HuH-7.5 (cell line): ENCODE results near the gene TGFB2.
"Not testable (repeated sequence)": the region's sequence is repeated elsewhere in the genome, so short reads cannot be mapped to it uniquely, and the experiment has no call there.

ENCODE experiments used
- DNase-seq: peaks from one replicate; pipeline ENCODE4 v3.0.0; 2011; ENCODE audit warnings: low spot score

The TGFB2 gene

DNA sequence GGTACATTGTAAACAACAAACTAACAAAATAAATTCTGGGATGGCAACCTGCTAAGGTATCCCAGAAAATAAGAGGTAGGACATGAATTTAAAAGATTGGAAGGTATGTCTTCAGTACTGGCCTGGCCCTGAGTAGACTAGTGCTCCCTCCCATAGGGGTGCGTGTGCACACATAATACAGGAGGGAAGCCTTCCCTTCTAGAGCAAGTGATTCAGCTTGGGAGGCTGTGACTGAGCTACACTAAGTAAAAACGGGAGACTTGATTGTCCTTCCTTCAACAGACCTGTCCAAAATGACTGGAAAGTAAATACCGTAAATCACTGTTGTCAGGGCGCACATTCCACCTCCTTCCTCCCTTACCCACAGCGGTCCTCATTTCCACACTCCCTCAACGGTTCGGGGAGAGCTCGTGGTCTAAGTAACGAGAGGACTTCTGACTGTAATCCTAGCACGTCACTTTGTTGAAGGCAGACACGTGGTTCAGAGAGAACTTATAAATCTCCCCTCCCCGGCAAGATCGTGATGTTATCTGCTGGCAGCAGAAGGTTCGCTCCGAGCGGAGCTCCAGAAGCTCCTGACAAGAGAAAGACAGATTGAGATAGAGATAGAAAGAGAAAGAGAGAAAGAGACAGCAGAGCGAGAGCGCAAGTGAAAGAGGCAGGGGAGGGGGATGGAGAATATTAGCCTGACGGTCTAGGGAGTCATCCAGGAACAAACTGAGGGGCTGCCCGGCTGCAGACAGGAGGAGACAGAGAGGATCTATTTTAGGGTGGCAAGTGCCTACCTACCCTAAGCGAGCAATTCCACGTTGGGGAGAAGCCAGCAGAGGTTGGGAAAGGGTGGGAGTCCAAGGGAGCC lies at the start of gene TGFB2:
TSS of gene TGFB2 (plus strand) at position 523 of the 859 bp plus-strand sequence. CDS start 1,366 bp downstream, outside the sequence.
- DNase-seq: no peak

DNA sequence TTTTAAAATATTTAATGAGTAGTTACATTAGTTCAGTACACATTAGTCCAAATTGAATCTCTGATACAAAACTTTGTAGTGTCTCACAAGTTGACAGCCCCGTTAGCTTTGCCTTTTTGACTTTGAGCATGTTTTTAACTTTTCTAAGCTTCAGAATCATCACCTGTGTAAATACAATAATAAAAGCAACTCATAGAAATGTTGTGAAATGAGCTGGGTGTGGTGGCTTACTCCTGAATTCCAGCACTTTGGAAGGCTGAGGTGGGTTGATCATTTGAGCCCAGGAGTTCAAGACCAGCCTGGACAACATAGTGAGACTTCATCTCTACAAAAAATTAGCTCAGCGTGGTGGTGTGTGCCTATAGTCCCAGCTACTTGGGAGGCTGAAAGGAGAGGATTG lies 49.0 kb upstream of the TGFB2 start:
- DNase-seq: no peak

DNA sequence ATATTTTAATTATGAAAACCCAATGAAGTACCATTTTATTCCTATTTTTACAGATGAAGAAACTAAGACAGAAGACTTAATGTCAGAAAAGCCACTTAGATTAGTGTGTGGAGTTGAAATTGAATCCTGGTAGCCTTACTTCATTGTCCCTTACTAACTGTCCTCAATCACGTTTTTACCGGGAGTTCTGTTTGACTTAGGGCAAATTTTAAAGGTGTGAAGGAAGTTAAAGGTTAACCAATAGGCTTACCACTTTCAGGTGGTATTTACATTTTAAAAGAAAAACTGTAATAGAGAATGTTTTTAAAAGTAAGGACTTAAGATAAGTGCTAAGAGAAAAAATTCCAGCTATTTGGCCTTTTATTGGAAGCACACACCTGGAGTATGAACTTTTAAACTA lies 47.7 kb upstream of the TGFB2 start:
- no peak for DNase-seq

DNA sequence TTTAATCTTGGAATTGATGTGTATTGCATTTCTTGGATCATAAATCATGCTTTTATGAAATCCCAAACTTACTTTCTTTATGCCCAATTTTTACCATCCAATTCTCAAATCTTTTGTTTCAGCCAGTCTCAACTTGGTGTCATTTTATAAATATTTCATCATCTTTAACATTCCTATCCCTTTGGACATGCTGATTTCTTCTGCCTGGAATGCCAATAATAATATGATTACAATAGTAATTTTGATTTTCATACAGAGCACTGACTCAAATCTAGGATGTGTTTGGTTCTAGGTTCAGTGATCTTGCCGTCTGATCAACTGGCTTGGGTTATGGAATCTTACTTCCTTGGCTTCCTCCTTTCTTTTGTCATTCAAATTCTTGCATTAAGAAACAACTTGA lies 47.3 kb upstream of the TGFB2 start:
- DNase-seq: no peak

- no peak for DNase-seq
These were observed 46.7 kb upstream of the TGFB2 start for GRCh38 chr1:218298398-218298797.

GRCh38 chr1:218299416-218299815 lies 45.7 kb upstream of the TGFB2 start:
- no peak for DNase-seq

DNA sequence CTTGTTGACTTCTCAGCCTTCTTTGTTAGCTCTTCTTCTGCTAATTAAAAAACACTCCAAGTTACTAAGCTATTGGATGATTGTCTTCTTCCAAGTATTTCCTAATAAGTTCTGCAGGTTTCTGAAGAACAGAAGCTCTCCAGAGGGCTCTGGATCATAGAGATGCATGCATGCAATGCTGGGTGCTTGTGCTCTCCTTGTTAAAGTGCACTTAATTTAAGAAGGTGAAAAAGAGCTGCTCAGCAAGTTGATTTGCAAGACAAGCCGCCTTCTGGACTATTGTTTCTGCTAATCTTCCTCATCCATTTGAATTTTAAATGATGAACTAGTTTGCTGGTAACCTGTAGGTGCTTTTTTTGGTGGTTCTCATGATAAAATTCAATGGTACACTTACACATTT lies 43.9 kb upstream of the TGFB2 start:
- DNase-seq: no peak

DNA sequence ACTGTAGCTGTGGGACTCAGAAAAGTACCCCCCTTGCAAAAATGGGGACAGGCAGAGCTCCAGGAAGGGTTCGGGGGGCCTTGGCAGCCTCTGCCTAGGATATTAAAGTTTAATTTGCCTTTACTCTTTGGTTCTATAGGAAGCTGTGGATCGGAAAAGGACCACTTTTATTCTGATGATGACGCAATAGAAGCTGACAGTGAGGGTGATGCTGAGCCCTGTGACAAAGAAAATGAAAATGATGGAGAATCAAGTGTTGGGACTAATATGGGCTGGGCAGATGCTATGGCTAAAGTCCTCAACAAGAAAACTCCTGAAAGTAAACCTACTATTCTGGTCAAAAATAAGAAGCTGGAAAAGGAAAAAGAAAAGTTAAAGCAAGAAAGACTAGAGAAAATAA lies 43.0 kb upstream of the TGFB2 start:
- no peak for DNase-seq

DNA sequence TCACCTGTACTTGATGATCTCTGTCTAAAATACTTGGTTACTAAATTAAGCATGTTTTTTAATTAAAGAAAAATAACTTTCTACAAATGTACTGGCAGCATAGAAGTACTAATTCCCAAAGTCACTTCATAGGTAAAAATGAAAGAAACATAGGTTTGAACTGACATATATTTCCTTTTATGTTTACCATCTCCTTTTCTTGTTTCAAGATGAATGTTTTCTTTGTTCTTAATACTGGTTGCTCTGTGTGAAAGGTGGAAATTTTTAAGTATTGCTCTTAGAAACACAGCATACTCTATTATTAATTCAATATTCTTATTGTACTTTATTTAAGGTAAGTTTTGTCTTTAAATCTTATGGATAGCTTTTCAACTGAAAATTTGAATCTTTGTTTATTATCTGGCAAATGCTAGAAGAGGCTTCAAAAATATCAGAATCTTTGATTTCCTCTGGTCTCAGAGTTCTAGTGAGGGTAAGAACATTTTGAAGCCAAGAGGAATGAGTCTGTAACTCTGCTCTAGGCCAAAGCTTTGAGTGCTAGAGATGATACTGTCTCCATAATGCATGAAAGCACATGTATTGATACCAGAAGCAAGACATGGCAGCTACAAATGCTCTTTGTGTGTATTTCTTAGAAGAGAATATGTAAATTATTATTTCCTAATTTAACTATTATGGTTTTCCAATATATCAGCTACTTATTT lies 41.8 kb upstream of the TGFB2 start:
- DNase-seq: no peak

DNA sequence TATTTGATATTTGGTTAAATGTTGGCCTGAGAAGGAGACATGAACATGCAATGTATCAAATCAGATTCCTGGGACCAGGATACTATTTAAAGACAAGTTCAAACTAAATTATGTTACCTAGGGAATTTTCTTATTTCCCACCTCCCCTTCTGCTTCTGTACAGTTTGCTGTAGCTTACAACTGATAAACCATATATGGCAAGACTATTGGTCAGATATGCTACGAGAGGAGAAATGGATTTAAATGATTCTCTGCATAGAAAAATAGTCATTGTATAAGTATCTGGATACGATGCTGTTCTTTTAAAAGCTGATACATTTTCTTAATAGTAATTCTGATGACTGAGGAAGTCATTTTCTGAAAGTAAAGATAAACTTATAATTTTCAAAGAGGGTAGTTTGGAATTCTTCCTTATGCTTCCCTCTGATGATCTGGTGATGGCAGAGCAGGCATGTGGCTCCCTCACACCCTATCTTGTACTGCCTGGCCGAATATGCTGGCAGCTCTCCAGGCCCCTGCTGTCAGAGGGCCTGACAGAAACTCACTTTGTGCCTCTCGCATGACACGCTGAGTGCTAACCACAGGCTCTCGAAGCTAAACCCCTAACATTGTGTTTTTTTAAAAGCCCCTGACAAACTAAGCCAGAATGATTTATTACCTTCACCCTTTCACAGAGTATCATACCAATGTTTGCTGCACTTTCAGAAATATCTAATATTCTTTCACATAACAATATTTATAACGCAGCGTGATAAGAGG lies 40.7 kb upstream of the TGFB2 start:
- DNase-seq: no peak

- no peak for DNase-seq
These were observed 39.6 kb upstream of the TGFB2 start for GRCh38 chr1:218305472-218306064.

DNA sequence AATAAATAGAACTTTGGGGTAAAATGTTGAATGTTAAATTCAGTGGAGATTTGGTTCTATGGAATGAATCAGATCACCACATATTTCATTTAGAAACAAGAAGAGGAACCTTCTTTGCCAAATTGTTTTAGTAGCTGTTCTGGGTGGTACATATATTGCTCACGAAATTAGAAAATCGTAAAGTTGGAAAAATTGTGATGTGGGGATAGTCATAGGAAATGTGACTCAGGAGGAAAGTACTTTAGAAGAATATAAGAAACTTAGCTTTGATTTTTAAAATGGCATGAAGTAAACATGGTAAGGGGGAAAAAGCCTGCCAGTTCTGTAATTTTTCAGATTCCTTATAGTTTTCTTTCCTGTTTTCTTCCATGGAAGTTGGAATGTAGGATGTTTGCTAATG lies 32.6 kb upstream of the TGFB2 start:
- DNase-seq: no peak

- DNase-seq: no peak
These were observed 30.8 kb upstream of the TGFB2 start for GRCh38 chr1:218314316-218314715.

GRCh38 chr1:218315638-218316037 lies 29.5 kb upstream of the TGFB2 start:
- no peak for DNase-seq

GRCh38 chr1:218317061-218317460 lies 28.1 kb upstream of the TGFB2 start:
- no peak for DNase-seq

DNA sequence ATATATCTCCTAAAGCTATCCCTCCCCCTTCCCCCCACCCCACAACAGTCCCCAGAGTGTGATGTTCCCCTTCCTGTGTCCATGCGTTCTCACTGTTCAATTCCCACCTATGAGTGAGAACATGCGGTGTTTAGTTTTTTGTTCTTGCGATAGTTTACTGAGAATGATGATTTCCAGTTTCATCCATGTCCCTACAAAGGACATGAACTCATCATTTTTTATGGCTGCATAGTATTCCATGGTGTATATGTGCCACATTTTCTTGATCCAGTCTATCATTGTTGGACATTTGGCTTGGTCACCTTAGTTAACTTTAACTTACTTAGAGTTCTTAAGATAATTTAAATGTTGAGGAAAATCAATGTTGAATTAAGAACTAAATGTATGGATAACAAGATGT lies 25.0 kb upstream of the TGFB2 start:
- DNase-seq: not testable (repeated sequence)

GRCh38 chr1:218322762-218323161 lies 22.4 kb upstream of the TGFB2 start:
- DNase-seq: no peak

DNA sequence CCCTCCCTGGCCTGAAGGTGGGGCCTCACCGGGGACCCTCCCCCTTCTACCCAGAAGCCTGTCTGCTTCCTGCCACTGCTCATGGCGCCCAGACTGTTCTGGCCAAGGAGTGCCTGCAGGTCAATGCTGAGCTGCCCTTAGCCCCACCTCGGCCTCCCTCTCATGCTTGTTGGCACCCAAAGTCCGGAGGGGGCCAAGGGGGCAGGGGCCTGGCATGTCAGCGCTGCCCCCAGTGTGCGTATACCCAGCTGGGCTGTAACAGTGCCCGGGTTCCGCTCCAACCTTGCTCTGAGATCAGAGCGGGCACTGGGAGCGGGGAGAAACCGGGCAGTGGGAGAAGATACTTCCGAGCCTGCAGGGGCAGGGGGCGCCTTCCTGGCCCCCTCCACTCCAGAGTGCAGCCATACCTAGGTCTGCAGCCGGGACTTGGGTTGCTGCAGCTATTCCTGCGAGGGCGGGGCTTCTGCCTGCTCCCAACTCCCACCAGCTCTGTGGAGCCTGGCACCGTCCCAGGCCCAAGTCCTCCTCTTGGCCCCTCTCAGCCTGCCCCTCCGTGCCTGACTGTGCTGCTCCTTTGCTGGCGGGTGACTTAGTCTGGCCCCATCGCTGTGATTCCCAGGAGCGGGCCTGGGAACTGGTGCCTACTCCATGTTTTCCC lies 21.4 kb upstream of the TGFB2 start:
- no peak for DNase-seq

- no peak for DNase-seq
These were observed 20.9 kb upstream of the TGFB2 start for GRCh38 chr1:218324226-218324580.

GRCh38 chr1:218328769-218329168 lies 16.4 kb upstream of the TGFB2 start:
- no peak for DNase-seq

GRCh38 chr1:218330043-218330623 lies 15.0 kb upstream of the TGFB2 start:
- no peak for DNase-seq

DNA sequence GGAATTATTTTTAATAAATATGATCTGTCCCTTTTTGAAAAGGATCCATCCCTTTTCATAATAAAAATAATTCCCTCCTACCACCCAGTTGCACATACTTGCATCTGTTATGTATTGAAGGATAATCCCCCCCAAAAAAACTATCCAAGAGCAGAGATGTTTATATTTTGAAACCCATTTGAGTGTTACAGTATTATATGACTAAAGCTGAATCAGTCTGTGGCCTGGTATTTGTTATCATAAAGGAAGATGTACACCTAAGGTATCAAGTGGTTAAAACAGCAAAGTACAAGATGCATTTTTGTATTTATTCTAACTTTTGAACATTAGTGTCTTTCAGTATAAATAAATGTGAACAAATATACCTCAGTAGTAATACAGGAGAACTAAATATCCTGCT lies 12.7 kb upstream of the TGFB2 start:
- no peak for DNase-seq
